GM21447 (cell line): ENCODE results near the gene PLCH1.
"Not testable (repeated sequence)": the region's sequence is repeated elsewhere in the genome, so short reads cannot be mapped to it uniquely, and the experiment has no call there.

Experiments used
- ATAC-seq: cut with Tn5 transposase; IDR thresholded peaks from one replicate; pipeline ENCODE4 v1.9.1; 2021; ENCODE audit not compliant: unreplicated experiment

Gene PLCH1

DNA sequence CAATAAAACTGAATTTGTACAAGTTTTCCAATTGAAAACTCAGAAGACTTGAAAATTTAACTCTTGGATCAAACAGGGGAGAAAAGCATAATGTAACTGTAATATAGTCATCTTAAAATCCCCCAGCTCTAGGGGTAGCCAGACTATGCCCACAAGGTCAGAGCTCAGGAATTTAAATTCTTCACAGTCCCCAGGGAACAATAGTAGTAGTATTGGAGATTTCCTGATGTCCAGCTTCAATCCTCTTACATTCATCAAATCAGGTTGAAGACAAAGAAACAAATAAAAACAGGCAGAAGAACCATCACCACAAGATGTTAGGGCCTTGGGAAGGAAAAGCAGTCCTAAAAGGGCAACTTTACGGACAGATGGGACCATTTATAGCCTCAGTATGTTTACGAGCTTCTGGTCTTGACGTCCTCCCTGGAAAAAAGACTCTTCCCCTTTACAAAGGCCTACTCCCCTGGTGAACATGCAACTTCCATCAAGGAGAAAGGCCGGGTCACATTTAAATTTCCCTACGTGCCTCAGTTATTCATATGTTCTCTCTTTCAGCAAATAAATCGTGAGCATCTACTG lies 96.8 kb downstream of the PLCH1 start:
- no peak for ATAC-seq

DNA sequence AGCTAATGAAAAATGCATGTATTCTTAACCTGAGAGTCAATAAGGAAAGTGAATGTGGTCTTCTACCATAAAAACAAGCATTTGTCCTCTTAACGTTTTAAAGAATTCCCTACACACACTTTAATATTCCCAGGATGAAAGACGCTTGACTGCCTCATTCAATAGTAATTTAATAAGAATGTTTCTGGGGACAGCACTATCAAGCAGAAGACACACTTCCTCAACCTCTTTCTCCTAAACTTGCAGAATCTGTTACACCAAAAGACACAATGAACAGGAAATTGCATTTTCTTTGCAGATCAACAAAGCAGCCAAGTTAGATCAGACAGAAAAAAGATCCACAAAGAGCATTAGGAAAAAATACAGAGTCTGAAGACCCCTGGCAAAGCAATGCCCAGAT lies 97.7 kb downstream of the PLCH1 start:
- no peak for ATAC-seq

DNA sequence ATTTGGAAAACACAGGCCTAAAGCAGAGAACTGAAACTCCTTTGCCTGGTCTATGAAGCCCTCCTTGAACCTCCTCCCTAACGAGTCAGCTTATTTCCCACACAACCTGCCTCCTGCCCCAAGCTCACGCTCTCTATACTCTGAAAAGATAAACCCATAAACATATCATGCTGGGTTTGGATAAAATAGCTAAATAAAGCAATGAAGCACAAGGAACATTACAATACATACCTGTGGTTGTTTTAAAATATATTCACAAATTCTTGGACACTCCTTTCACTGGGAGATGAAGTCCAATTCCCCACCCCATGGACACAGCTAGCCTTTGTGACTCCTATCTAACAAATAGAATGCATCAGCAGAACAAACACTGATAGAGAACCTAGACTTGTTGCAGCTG lies 98.2 kb downstream of the PLCH1 start:
- no peak for ATAC-seq

DNA sequence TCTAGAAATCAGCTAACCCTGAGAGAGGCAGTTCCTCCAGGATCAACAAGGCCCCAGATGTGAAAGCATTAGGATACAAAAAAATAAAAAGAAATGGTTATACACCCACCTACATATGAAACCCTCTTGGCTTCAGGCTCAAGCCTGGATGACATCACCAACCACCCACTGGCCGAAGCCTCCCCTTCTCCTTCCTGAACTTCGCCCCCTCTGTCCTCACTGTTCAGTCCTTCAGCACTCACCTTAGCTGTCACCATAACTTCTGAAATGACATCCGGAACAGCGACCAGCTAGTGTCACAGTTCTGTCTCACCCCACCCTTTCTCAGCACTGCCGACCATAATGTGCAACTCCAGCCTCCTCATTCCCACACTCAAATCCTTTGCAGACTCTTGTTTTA lies 98.7 kb downstream of the PLCH1 start:
- ATAC-seq: no peak

DNA sequence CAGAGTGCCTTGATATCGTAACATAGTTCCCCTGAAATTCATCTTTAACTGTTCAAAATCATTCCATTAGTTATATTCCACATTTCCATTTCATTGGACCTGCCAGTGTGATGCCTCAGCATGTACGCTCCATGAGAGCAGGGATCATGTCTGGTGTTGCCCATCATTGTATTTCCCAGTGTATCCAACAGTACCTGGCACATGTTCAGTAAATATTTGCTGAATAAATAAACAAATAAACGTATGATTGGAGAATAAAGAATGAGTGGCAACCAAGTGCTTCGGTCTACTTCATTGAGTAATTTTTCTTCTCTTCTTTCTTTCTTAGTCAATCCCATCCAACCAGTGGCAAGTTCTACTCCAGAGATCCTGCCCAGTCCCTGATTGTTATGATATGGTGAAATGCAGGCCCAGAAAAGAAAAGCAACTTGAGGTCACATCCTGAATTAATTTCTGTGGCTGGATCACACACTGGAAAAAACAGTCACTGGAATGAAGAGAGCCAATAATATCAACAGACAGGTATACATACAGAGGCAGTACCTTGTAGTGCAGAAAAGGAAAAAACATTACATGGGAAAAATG lies 101.2 kb downstream of the PLCH1 start:
- no peak for ATAC-seq

DNA sequence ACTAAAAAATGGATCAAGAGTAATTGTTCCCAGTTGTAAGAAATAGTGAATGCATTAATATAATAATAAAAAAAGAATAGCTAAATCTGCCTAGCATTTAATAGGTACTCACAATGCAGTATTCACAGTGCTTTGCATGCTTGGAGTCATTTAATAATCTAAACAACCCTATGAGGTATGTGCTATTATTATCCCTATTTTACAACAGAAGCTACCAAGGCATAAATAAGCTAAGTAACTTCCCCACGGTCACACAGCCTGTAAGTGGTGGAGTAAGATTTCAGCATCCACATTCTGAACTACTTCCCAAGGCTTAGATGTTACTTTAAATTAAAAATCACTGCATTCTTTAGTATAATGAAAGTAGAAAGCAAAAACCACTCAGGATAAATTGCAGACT lies 102.9 kb downstream of the PLCH1 start:
- no peak for ATAC-seq

DNA sequence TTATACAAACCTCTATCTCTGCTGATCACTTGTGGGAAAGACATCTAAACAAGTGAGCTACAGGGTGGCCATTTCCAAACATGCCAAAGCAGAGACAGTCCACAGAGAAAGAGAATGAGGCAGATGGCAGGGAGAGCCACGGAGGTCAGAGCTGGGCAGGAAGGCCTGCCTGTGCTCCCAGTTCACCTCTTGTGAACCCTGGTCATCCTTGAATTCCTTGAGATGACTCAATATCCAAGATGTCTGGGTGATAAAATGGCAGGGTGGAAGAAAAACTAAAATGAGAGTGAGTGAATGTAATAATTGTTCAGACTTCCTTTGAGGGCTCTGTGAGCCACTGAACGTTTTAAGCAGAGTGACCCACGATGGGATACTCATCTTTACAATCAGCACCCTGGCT lies 104.8 kb downstream of the PLCH1 start:
- ATAC-seq: no peak

DNA sequence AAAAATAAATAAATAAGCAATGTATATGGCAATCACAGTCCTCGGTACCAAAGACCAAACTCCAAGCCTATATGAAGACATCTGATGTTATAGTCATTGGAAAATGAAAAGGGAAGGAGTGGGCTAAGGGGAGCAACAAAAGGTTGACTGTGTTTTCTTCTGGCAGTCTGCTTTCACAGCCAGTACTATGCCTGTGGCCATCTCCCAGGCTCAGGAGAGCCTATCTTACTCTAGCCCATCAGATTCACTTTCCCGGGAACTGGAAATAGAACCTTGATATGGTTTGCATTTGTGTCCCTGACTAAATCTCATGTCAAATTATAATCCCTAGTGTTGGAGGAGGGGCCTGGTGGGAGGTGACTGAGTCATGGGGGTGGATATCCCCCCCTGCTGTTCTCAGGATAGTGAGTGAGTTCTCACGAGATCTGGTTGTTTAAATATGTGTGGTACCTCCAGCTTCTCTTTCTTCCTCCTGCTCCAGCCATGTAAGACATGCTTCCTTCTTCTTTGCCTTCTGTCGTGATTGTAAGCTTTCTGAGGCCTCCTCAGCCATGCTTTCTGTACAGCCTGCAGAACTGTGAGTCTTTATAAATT lies 105.3 kb downstream of the PLCH1 start:
- ATAC-seq: no peak

DNA sequence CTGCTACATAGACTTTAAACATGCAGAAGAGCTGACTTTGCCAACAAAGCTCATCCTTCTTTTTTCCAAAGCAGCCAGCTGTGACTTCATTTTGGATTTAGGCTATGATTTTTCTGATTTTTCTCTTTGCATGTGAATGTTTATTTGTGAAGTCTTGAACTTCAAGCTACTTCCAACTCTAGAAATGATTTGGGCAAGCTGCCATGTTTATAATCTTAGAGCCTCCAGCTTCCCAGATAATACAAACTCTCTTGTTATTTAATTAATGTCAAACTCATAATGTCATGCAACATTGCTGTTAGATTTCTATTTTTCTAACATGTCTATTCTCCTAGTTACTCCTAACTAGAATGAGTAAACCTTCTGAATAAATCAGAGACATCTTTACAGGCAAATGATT lies 106.4 kb downstream of the PLCH1 start:
- not testable (repeated sequence) for ATAC-seq

DNA sequence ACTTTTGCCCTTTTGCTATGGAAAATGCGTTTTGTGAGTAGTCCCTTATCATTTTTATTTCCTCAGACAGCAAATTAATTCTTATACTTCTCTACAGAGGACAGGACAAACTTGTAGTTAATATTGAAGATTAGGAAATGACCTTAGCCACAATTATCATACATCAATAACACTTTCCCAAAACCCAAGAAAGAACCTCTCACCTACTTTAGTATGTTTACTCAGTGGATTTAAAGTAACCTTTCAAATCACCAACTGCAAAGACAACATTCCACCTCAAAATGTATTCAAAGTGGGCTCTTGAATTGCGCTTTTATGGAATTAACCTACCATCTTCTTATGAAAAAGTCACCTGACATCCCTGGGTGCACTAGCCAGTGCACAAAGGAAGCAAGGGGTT lies 107.3 kb downstream of the PLCH1 start:
- no peak for ATAC-seq

DNA sequence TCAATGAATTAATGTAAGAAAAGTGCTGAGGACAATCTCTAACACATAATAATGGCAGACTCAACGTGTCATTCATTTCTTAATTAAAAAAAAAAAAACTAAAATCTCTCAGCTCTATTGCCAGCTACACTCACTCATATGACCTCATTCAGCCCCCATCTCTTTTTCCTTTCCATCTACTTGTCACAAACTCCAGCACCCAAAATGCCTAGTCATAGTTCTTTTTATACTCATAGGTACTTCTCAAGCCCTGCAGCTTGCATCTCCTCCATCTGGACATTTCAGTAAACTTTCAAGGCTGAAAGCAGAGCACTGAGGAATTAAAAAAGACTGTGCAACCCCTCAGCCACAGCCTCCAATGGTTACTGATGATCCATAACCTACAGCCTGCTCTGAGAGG lies 109.8 kb downstream of the PLCH1 start:
- ATAC-seq: no peak

DNA sequence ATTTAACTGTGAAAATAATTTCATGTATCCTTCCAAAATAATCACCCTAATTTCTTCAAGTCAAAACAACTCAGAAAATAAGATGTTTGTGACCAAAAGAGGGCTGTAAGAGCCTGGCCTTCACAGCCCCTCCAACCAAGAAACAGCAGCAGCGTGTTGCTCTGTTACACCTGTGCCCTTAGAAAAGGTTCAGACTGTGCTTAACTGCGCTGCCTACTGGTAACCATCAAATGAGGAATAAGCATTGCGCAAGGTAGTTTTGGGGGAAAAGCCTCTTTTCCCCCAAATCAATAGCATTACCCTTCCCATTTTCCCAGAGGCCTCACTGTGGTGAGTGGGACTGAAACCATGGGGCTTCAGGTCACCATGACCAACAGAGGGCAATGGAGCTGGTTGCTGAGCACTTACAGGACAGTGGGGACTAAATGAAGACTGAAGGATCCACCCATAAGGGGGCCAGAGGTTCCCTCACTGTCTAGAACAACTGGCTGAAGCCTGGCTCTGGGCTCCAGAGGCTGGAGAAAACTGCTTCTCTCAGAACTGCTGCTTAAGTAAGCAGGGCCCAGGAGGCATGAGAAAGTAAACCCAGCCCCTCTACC lies 110.7 kb downstream of the PLCH1 start:
- no peak for ATAC-seq

DNA sequence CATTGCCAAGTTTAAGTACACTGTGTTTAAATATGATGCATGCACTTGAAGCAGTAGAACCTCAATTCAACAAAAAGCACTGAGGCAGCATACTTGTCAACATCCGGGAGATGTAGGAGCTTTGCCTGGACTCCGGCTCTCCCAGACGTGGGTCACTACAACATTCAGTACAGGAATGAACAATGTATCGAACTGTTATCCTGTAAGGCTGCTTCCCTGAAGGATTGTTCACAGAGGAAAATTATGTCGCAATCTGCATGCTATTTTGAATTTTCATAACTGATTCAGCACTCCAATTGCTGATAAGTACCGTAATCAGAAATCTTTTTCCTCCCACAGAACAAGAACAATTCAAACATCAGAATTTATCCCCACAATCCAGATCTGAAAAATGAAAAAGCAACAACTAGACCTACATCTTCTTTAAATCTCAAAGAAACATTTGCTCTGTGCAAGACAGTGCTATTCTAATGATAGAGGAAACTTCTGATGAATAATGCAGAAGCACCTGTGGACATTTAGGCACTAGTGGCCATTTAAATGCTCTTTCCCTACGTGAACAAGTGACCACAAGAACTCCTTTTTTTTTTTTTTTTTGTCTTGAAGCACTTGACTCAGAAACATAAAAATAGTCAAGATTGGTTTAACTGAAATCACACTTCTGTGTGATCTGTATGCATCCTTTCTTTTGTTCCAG lies 113.4 kb downstream of the PLCH1 start:
- ATAC-seq: no peak

DNA sequence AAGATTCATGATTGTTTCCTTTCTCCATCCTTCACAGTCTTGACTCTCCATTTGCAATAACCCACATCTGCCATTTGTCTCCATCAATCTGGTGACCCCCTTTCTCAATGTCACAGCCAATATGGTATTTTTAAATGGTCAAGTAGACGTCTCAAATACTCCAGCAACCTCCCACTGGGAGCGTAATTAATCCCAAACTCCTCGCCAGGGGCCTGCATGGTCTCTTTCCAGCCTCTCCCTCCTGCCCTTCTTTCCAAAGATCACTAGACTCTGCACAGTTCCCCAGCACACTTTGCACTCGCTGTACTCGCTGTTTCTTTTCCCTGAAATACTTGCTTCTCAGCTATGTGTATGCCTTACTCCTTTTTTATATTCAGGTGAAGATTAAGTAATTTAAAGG lies 115.3 kb downstream of the PLCH1 start:
- ATAC-seq: no peak

DNA sequence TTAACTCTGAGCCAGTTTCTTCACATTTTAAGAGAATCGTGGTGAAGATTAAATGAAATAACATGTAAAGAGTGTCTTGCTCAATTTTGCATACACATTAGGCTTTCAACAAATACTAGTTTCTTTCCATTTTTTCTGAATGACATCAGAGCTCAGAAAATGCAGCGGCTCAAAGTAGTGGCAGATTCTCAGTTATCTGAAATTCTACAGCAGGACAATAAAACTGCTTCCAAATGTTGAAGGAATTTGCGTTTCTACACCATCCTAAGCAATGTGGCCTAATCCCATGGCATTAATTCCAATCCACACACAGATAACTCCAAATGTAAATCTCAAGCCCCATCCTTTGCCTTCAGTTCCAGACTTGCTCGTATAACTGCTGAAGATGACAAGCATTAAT lies 115.8 kb downstream of the PLCH1 start:
- no peak for ATAC-seq

DNA sequence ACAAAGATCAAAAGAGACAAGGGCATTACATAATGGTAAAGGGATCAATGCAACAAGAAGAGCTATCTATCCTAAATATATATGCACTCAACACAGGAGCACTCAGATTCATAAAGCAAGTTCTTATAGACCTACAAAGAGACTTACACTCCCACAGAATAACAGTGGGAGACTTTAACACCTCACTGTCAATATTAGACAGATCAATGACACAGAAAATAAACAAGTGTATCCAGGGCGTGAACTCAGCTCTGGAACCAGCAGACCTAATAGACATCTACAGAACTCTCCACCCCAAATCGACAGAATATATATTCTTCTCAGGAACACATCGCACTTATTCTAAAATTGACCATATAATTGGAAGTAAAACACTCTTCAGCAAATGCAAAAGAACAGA lies 122.2 kb downstream of the PLCH1 start:
- not testable (repeated sequence) for ATAC-seq

DNA sequence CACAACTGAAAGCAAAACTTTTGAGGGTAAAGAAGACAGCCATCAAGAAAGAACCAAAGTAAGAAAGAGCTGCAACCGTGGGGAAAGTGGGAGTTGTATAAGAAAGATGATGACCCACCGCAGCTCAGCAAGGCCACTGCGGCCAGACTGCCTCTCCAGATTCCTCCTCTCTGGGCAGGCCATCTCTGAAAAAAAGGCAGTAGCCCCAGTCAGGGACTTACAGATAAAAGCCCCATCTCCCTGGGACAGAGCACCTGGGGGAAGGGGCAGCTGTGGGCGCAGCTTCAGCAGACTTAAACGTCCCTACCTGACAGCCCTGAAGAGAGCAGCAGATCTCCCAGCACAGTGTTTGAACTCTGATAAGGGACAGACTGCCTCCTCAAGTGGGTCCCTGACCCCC lies 124.3 kb downstream of the PLCH1 start:
- not testable (repeated sequence) for ATAC-seq

DNA sequence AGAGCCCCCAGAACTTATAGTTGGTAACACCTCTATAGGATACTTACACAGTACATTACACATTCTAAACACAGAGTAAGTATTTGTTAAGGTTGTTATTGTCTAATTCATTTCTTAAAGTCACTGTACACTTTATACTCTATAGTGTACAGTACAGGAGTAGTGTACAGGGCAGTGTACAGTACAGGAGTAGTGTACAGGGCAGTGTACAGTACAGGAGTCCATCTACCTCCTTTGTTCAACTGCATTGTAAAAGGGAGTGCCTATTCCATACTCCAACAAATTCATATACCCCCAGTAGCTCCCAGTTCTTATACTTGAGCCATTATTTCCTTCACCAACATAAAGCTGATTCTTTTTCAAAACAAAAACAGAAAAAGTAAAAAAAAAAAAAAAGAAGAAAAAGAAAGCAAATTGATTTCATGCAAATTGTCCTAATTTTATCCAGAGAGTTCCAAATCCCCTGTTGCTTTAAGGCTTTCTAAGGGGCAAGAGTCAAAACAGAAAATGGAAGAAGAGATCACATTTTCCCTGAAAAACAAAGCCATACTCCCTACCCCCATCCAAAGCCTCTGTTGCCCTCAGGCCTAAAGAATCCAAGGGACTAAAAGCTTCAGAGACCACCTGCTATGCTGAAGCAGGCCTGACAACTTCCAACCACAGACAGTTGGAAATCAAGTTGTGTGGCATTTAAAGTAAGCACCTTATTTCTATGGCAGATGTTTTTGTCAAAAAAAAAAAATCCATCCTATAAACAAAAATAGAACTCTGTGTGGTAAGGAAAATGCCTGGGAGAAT lies 125.6 kb downstream of the PLCH1 start:
- ATAC-seq: no peak

DNA sequence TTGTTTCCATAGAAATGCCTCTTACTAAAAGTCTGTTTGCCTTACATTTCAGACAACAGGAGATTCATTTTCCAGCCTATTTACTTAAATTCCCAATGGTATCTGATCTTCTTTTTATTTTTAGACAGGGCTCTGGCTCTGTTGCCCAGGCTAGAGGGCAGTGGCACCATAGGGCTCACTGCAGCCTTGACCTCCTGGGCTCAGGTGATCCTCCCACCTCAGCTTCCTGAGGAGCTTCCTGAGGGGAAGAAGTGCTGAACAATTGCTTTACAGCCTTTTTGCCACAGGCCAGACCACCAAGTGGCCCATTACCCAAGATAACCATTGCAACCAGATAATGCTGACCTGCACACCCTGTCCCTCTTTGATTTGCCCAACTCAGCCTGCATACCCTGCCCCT lies 126.3 kb downstream of the PLCH1 start:
- ATAC-seq: no peak

DNA sequence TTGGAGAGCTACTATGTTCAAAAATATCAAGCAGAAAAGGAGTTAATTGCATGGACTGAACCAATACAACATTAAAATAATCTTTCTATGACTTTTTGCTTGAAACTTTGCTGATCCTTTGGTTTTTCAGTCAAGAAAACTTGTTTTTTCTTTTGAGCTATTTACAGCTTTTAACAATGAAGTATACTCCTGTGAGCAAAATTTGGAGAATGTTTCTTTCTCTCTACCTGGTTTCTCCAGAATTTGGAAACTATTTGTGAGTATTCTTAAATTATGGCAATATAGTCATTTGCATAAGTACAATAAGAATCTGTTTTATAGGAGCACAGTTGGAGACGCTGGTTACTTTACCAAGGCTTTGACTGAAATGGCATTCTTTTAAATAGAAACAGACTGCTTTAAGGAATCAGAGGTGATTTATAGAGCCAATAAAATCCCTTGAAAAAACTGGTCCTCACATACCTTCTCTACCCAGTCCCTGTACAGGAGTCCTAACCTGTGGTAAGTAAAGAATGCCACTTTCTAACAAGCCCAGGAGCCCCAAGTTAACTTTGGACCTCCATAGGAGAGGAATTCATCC lies 127.4 kb downstream of the PLCH1 start:
- ATAC-seq: no peak

DNA sequence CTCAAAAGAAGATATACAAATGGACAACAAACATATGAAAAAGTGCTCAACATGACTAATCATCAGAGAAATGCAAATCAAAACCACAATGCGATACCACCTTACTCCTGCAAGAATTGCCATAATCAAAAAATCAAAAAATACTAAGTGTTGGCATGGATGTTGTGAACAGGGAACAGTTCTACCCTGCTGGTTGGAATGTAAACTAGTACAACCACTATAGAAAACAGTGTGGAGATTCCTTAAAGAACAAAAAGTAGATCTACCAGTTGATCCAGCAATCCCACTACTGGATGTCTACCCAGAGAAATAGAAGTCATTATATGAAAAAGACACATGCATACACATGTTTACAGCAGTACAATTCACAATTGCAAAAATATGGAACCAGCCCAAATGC lies 129.7 kb downstream of the PLCH1 start:
- not testable (repeated sequence) for ATAC-seq
